ENCODE measurements around the gene ACSL1.
"Not testable (repeated sequence)": the region's sequence is repeated elsewhere in the genome, so short reads cannot be mapped to it uniquely, and the experiment has no call there.

ACSL1 gene

DNA sequence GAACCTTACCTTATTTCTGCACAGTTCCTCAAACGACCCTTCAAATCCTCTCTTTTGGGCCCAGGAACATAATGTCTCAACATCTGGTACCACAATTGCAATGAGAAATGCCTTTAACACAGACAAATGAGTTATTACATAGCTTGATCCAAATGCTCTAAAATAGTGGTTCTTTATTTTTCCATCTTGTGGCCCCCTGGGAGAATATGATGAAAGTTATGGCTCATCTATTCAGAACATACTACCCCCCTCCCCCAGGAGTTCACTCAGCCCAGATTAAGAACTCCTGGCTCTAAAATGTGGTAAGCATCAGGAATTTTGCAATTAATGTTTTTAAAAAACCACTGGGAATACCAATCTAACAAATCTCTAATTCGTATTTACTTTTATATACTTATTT lies 68.0 kb downstream of the ACSL1 start:
- Mint-ChIP-seq H3K27me3 (no peaks in the 10 kb centered on the region), H3K27ac (no peak overlapping the region), H3K4me1 (peaks cover 2% of the 10 kb centered on the region), H3K36me3 (peaks cover 43% of the 10 kb centered on the region), H3K9me3 (no peaks in the 10 kb centered on the region), H3K4me3 (no peak overlapping the region)
- DNase-seq (ENCODE audit: low spot score in 2 of 2) (no peak), ATAC-seq (ENCODE audit: low read depth) (no peak)

DNA sequence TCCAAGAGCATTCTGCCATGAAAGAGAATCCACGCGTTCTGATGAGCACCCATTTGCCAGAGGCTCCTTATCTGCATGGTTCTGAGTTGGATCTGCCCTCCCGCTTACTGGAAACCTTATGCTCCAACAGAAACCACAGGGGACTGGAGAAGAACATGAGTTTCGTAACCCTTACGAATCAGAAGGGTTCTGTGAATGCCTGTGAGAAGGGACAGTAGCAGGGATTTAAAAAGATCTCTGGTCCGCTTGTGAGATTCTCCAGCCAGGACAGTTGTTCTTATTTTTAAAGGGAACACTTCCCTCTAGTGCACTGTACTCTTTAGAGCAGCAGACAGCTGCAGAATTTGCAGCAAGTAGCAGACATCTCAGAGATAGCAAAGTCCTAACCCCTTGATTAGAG lies 69.4 kb downstream of the ACSL1 start:
- H3K27ac Mint-ChIP-seq = no peak overlapping the region

DNA sequence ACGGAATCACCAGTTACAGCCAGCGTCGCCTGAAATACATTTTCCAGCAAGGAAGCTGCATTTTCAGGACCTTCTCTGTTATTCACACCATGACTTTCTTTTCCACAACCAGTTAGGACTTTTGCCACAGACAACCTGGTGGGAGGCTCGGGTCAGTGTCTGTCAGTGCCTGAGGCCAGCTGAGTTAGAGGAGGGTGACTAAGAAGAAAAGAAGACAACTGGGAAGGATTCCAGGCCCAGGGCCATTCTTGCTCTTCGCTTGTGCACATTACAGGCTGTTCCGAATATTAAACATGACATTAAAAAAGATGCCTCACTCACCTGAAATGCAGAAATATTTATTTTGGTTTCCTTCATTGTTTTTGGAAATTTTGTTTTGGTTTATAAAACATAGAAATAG lies 70.5 kb downstream of the ACSL1 start:
- Mint-ChIP-seq H3K27ac (no peak overlapping the region), H3K4me3 (no peak overlapping the region), H3K9me3 (no peaks in the 10 kb centered on the region), H3K27me3 (no peaks in the 10 kb centered on the region), H3K4me1 (peaks cover 5% of the 10 kb centered on the region), H3K36me3 (peaks cover 32% of the 10 kb centered on the region)
- ATAC-seq (ENCODE audit: low read depth) (no peak), DNase-seq (ENCODE audit: low spot score in 2 of 2) (no peak)

More for the DNA sequence above, 69.4 kb downstream of the ACSL1 start:
- H3K4me3 Mint-ChIP-seq = no peak overlapping the region
- no peaks in the 10 kb centered on the region for H3K9me3 Mint-ChIP-seq
- H3K27me3 Mint-ChIP-seq = no peaks in the 10 kb centered on the region
- ATAC-seq (ENCODE audit: low read depth) (no peak), DNase-seq (ENCODE audit: low spot score in 2 of 2) (no peak)
- H3K4me1 Mint-ChIP-seq = peaks cover 4% of the 10 kb centered on the region
- H3K36me3 Mint-ChIP-seq = peaks cover 38% of the 10 kb centered on the region

DNA sequence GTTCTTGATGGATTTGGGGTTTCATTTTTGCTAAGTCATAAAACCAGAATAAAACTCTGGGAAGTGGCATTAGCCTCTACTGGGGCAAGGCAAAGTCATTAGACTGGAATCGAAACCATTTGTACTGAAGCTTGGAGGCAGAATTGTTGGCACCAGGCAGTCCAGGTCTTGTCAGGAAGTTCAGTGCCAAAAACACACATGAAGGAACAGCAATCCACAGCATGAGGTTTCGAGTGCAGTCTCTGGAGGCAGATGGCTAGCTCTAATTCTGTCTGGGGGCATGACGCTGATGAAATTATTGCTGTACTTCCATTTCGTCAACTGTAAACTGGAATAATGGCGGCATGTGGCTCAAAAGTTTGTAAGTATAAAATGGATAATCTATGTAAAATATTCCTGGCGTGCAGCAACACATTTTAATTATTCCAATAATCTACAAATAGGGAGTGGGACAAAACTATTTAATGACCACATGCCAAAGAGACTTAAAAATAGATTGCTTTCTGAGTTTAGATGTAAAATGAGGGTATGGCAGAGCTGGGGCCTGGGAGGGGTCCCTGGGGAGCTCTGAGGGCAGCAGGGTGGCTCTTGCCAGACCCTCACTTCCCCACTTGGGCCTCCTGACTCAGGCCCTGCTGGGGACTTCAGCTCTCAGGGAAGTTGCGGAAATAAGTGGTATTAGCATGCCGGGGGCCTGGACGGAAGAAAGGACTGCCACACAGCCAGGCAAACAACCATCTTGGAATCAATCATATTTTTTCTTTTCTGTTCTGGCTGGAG lies 73.1 kb downstream of the ACSL1 start:
- ATAC-seq (ENCODE audit: low read depth) (no peak), DNase-seq (ENCODE audit: low spot score in 2 of 2) (no peak)
- no peaks in the 10 kb centered on the region for H3K9me3 Mint-ChIP-seq
- H3K36me3 Mint-ChIP-seq = peaks cover 18% of the 10 kb centered on the region
- no peak overlapping the region for H3K4me3 Mint-ChIP-seq
- H3K4me1 Mint-ChIP-seq = peaks cover 5% of the 10 kb centered on the region
- no peaks in the 10 kb centered on the region for H3K27me3 Mint-ChIP-seq
- no peak overlapping the region for H3K27ac Mint-ChIP-seq

DNA sequence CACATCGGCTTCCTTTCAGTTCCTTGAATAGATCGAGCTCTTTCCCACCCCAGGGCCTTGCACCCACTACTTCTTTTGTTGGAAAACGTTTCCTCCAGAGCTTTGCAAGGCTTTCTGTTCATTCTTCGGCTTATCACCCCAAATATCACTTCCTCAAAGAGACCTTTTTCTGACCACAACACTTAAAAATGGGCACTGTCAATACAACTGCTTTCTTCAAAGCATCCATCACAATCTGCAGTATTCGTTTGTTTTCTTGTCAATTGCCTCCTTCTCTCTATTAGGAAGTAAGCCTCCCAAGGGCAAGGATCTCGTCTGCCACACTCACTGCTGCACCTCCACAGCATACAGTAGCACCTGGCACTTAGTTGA lies 74.2 kb downstream of the ACSL1 start:
- ATAC-seq (ENCODE audit: low read depth) (no peak), DNase-seq (ENCODE audit: low spot score in 2 of 2) (no peak)
- H3K27ac Mint-ChIP-seq = no peak overlapping the region
- no peaks in the 10 kb centered on the region for H3K27me3 Mint-ChIP-seq
- no peak overlapping the region for H3K4me3 Mint-ChIP-seq
- H3K4me1 Mint-ChIP-seq = peaks cover 5% of the 10 kb centered on the region
- H3K9me3 Mint-ChIP-seq = no peaks in the 10 kb centered on the region
- H3K36me3 Mint-ChIP-seq = peaks cover 17% of the 10 kb centered on the region

DNA sequence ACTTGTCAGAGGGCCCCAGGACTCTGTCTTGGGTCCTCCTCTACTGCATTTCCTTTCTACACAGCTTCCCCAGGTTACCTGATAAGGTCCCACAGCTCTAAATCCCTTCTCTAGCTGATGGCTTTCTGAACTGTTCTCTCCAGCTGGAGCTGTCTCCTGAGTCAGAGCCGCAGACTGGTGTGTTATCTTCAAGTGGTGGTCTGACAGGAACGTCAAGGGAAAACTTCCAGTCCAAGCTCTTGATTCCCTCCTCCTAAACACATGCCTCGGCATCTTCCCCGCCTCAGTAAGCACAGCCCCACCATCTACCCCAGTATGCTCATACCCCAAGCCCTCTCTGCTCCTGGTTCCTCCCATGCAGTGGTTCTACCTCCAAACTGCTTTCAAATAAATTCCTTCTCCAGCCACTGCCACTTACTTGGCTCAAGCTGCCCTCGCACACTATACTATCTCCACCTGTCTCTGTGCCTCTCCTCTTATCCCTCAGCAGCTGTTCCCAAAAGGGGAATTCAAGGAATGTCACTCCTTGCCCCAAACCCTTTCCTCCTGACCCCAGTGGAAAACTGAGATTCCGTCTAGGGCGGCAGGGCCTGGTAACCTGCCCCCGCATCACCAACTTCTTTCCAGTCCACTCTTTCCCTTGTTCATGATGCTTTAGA lies 74.7 kb downstream of the ACSL1 start:
- ATAC-seq (ENCODE audit: low read depth) (no peak), DNase-seq (ENCODE audit: low spot score in 2 of 2) (no peak)
- no peaks in the 10 kb centered on the region for H3K9me3 Mint-ChIP-seq
- H3K27ac Mint-ChIP-seq = no peak overlapping the region
- peaks cover 17% of the 10 kb centered on the region for H3K36me3 Mint-ChIP-seq
- no peak overlapping the region for H3K4me3 Mint-ChIP-seq
- peaks cover 7% of the 10 kb centered on the region for H3K4me1 Mint-ChIP-seq
- H3K27me3 Mint-ChIP-seq = no peaks in the 10 kb centered on the region

DNA sequence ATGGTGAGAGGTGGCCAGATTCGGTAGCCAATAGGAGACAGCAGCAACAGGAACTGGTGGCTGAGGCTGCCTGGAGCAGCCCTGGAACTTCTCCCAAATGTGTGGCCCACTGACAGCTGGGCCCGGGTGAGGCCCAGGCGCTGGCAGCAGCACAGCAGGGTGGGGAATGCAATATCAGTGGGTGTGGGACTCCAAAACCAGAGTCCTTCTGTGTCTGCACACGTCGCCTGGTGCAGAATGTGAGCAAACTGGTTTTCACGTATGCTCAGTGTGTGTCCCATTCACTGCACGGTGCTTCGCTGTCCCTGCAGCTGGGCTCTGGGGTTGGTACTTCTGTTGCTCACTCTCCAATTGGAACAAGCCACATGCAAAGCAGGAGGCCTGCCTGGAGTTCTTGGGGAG lies 77.5 kb downstream of the ACSL1 start:
- Mint-ChIP-seq H3K4me3 (no peak overlapping the region), H3K36me3 (peaks cover under 1% of the 10 kb centered on the region), H3K9me3 (no peaks in the 10 kb centered on the region), H3K27ac (no peak overlapping the region), H3K27me3 (no peaks in the 10 kb centered on the region), H3K4me1 (peaks cover 8% of the 10 kb centered on the region)
- DNase-seq (ENCODE audit: low spot score in 2 of 2) (no peak), ATAC-seq (ENCODE audit: low read depth) (no peak)

DNA sequence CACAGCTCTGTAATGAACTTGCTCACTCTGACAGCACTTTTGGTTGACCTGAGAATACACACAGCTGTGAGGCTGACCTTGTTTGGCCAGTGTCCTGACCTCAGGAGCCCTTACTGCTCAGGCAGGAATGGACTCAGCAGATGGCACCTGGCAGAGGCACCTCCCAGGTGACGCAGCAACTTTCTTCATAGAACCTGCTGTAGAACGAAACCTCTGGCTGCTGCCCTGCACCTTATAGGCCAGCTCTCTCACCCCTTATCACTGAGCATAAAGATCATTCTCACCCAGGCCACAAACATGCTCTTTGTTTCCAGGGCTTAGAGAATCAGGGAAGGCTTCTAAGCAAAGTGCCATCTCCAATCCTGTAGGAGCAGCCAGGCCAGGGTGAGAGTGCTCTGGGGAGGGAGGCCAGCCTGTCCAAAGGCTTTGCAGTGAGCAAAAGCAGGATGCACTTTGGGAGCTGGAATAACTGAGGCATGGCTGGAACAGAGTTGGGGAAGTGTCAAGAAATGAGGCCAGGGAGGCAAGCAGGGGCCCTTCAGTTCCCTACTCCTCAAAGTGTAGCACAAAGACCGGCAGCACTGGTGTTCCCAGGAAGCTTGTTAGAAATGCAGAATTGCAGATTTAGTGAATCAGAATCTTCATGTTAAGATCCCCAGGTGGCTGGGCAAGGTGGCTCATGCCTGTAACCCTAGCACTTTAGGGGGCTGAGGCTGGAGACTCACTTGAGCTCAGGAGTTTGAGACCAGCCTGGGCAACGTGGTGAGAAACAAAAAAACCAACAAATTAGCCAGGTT lies 78.5 kb downstream of the ACSL1 start:
- H3K27ac Mint-ChIP-seq = no peak overlapping the region
- H3K9me3 Mint-ChIP-seq = no peaks in the 10 kb centered on the region
- no peaks in the 10 kb centered on the region for H3K27me3 Mint-ChIP-seq
- DNase-seq (ENCODE audit: low spot score in 2 of 2) (no peak), ATAC-seq (ENCODE audit: low read depth) (no peak)
- H3K4me1 Mint-ChIP-seq = peaks cover 8% of the 10 kb centered on the region
- H3K4me3 Mint-ChIP-seq = no peak overlapping the region
- no peaks in the 10 kb centered on the region for H3K36me3 Mint-ChIP-seq

DNA sequence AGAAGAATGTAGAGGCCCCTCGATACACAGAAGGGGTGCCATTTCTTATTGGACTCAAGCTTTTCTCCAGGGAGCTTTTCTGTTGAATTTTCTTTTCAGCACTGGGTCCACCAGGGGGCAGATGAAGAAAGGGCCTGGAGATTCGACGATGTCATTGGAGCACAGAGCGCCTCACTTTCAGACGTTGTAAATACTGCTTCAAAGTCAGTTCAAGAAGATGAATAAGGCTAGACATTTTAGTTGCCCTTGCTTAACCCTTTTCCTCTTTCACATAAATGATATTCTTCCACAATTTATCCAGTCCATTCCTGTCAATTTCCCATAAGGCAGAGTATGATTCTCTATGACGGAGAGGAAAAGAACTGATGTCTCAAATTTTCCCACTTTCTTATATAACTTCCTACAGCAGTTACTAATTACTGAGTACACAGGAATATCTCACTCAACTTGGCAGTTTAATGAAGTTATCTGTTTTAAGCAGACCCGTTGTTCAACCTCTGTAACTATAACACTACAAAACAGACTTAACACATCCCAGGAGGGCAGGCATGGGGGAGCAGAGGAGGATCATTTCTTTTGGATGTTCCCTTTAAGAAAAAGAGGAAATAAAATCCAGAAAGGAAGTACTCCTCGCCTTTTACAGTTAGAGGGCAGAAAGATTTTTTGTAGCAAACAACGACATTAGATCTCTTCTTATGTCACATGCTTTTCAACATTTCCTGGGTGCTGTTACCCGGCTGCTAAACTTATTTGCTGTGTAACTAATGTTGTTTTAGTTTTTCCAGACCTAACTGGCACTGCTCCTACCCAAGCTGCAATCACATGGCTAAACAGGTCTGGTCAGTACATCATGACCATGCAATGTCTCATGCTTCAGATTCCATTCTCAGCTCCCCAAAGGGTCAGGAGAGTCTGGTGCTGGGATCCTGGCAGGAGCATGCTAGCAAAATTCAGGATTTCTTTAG lies 79.7 kb downstream of the ACSL1 start:
- Mint-ChIP-seq H3K4me1 (peaks cover 4% of the 10 kb centered on the region), H3K4me3 (no peak overlapping the region), H3K36me3 (no peaks in the 10 kb centered on the region), H3K27ac (no peak overlapping the region), H3K9me3 (no peaks in the 10 kb centered on the region), H3K27me3 (no peaks in the 10 kb centered on the region)
- DNase-seq (ENCODE audit: low spot score in 2 of 2) (peak; percentile 62 to 68), ATAC-seq (ENCODE audit: low read depth) (peak; percentile 90)

DNA sequence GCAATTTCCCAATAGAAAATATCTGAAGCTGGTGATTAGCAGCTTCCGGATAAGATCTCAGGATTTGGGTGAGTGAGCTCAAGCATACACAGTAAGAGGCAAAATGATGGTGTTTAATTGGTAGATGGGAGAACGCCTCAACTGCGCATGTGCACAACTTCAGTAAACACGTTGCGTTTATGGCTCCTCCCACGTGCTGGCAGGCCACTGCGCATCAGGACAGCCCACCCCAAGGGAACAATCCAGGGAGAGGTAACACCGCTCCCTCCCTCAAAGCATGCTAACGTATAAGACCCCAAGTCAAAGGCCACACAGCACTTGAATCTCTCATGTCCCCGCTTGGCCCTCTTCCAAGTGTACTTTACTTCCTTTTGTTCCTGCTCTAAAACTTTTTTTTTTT lies 81.5 kb downstream of the ACSL1 start:
- no peaks in the 10 kb centered on the region for H3K36me3 Mint-ChIP-seq
- no peaks in the 10 kb centered on the region for H3K9me3 Mint-ChIP-seq
- H3K27me3 Mint-ChIP-seq = no peaks in the 10 kb centered on the region
- no peak overlapping the region for H3K27ac Mint-ChIP-seq
- DNase-seq (ENCODE audit: low spot score in 2 of 2) = no peak
- no peak for ATAC-seq (ENCODE audit: low read depth)
- no peak overlapping the region for H3K4me3 Mint-ChIP-seq
- peaks cover 9% of the 10 kb centered on the region for H3K4me1 Mint-ChIP-seq

DNA sequence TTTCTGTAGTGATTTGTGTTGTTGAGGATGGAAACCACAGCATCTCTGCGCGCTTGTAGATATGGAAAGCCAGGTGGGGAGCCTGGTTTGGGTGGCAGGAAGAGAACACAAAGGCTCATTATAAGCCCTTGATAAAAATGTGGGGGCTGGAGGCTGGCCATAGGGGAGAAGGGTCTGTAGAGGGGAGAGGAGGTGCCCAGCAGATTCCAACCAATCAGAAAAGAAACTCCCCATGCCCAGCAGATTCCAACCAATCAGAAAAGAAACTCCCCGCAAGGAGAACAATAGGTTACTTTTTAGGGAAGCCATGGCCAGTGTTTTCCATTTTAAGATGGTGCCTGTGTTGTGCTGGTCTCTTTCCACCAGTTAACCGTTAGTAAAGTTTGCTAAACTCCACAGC lies 82.1 kb downstream of the ACSL1 start:
- H3K9me3 Mint-ChIP-seq = no peaks in the 10 kb centered on the region
- H3K4me3 Mint-ChIP-seq = no peak overlapping the region
- H3K4me1 Mint-ChIP-seq = peaks cover 9% of the 10 kb centered on the region
- H3K27ac Mint-ChIP-seq = no peak overlapping the region
- ATAC-seq (ENCODE audit: low read depth) = no peak
- H3K27me3 Mint-ChIP-seq = no peaks in the 10 kb centered on the region
- DNase-seq (ENCODE audit: low spot score in 2 of 2) = no peak
- no peaks in the 10 kb centered on the region for H3K36me3 Mint-ChIP-seq

DNA sequence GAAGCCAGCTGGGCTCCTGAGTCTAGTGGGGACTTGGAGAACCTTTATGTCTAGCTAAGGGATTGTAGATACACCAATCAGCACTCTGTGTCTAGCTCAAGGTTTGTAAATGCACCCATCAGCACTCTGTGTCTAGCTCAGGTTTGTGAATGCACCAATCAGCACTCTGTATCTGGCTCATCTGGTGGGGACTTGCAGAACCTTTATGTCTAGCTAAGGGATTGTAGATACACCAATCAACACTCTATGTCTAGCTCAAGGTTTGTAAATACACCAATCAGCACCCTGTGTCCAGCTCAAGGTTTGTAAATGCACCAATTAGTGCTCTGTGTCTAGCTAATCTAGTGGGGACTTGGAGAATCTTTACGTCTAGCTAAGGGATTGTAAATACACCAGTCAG lies 84.1 kb downstream of the ACSL1 start:
- H3K4me3 Mint-ChIP-seq; H3K36me3 Mint-ChIP-seq; H3K4me1 Mint-ChIP-seq; ATAC-seq (ENCODE audit: low read depth); H3K27me3 Mint-ChIP-seq; H3K9me3 Mint-ChIP-seq; H3K27ac Mint-ChIP-seq; DNase-seq (ENCODE audit: low spot score in 2 of 2): not testable (repeated sequence)

DNA sequence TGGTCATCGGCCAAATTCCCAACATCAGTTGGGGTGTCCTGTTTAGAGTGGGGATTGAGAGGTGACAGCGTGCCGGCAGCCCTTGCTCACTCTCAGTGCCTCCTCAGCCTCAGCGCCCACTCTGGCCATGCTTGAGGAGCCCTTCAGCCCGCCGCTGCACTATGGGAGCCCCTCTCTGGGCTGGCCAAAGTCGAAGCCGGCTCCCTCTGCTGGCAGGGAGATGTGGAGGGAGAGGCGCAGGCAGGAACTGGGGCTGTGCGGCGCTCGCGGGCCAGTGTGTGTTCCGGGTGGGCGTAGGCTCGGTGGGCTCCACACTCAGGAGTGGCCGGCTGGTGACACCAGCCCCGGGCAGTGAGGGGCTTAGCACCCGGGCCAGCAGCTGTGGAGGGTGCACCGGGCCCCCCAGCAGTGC lies 84.8 kb downstream of the ACSL1 start:
- Mint-ChIP-seq H3K36me3 (no peaks in the 10 kb centered on the region), H3K4me1 (peaks cover 6% of the 10 kb centered on the region), H3K27ac (no peak overlapping the region), H3K27me3 (no peaks in the 10 kb centered on the region), H3K9me3 (no peaks in the 10 kb centered on the region), H3K4me3 (no peak overlapping the region)
- no peak for DNase-seq (ENCODE audit: low spot score in 2 of 2)
- no peak for ATAC-seq (ENCODE audit: low read depth)

All from memory B cell (primary cell).